Endodermal cell (in vitro differentiated cells): Measurements from ENCODE around the gene ANKRD44. TPM values are rescaled to one million over a fixed set of nuclear protein-coding genes. Genes with fewer than 3 reads are reported as not detected.

Experiments
- DNase-seq: peaks from one replicate; pipeline ENCODE4 v3.0.0-alpha.2; 2017
- H3K27ac ChIP-seq: 2 replicates; pipeline ENCODE4 v1.5.1; 2013; ENCODE audit warnings: mild to moderate bottlenecking, low read depth, low read length, moderate library complexity
- H3K27me3 ChIP-seq: 2 replicates; pipeline ENCODE4 v1.6.1; 2013; ENCODE audit warnings: mild to moderate bottlenecking, low read length, moderate library complexity; ENCODE audit not compliant: insufficient read depth, control insufficient read depth, poor library complexity, severe bottlenecking
- H3K36me3 ChIP-seq: 2 replicates; pipeline ENCODE4 v1.7.0; 2013; ENCODE audit warnings: mild to moderate bottlenecking, low read length, moderate library complexity; ENCODE audit not compliant: control insufficient read depth, insufficient read depth
- H3K4me1 ChIP-seq: one replicate; pipeline ENCODE4 v1.7.0; 2013; ENCODE audit warnings: low read length; ENCODE audit not compliant: control insufficient read depth, insufficient read depth
- H3K4me3 ChIP-seq: 2 replicates; pipeline ENCODE4 v1.5.1; 2013; ENCODE audit warnings: mild to moderate bottlenecking, low read length, moderate library complexity
- H3K9ac ChIP-seq: 2 replicates; pipeline ENCODE4 v1.6.1; 2013; ENCODE audit warnings: mild to moderate bottlenecking, low read length, moderate library complexity; ENCODE audit not compliant: poor library complexity, severe bottlenecking; ENCODE audit errors: extremely low read depth
- H3K9me3 ChIP-seq: 2 replicates; pipeline ENCODE4 v1.6.1; 2013; ENCODE audit warnings: mild to moderate bottlenecking, low read length, moderate library complexity; ENCODE audit not compliant: control insufficient read depth
- H3K27ac Mint-ChIP-seq: 2 replicates; pipeline ENCODE4 v1.8.0; 2020; ENCODE audit warnings: mixed read lengths
- H3K27me3 Mint-ChIP-seq: 2 replicates; pipeline ENCODE4 v1.8.0; 2021; ENCODE audit warnings: mild to moderate bottlenecking, mixed read lengths; ENCODE audit not compliant: insufficient read depth
- H3K36me3 Mint-ChIP-seq: 2 replicates; pipeline ENCODE4 v1.8.0; 2020; ENCODE audit warnings: low read depth, mixed read lengths
- H3K4me1 Mint-ChIP-seq: 2 replicates; pipeline ENCODE4 v1.8.0; 2020; ENCODE audit warnings: mixed read lengths
- H3K4me3 Mint-ChIP-seq: 2 replicates; pipeline ENCODE4 v1.8.0; 2020; ENCODE audit warnings: mild to moderate bottlenecking, moderate library complexity, mixed read lengths
- H3K9me3 Mint-ChIP-seq: 2 replicates; pipeline ENCODE4 v1.8.0; 2020; ENCODE audit warnings: mild to moderate bottlenecking, mixed read lengths
- CTCF ChIP-seq: fragments of 200-600 bp; sonication (generic); conservative IDR thresholded peaks from 2 replicates; pipeline ENCODE4 v1.5.0; 2021; ENCODE audit warnings: antibody characterized with exemption, mild to moderate bottlenecking
- WGBS, 2 experiments: methylation state at CpG; one replicate each; pipeline versions ENCODE4 v1.1.5 to v1.1.7; 2013; ENCODE audit warnings: missing lambda C conversion rate in 2 of 2, mixed read lengths in 1 of 2; ENCODE audit not compliant: insufficient coverage in 1 of 2, insufficient read length in 1 of 2; 5-methylcytosine and 5-hydroxymethylcytosine counted together
- total RNA-seq, 2 donors: library from RNA; stranded (reverse); fragmentation: NEBNext Ultra II Directional in 1 of 2; extraction: Animal tissue kit (Norgen Biotek cat#: 25700) in 1 of 2; gene quantifications; 2 replicates in 1 of 2; 3 replicates in 1 of 2; pipeline ENCODE4 v1.2.1, GENCODE V29; 2021

ANKRD44 gene
- total RNA-seq, 2 donors from 2014 or later: 6.2 to 10.6 TPM

DNA sequence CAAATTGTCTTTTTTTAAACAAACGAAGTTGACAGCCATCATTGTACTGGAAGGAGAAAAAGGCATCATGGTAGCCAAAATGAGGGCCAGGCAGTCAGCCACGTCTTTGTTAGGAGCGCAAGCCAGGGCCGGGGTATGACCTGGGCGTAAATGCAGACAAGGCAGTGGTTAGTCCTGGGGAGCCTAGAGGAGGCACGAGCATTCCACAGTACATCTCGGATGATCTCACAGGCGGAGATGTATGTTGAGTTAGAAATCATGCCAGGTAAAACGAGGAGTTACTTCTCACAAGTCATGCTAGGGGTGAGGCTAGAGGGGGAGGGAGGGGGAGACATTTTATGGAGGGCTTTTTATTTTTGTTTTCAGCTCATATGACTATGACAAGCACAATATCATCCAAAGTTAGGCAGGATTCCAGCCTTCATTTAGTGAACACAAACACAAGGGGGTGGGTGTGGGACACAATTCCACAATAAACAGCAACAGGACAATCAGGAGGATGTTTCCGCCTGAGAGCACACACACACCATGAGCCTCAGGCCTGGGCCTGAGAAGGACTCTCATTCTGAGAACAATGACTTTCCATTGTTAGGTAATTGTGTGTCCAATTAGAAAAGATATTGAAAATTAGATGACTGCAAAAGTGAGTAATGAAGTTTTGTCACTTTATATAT lies 319.7 kb downstream of the ANKRD44 start:
- no peak overlapping the region for H3K27ac ChIP-seq
- no peaks in the 10 kb centered on the region for H3K9me3 ChIP-seq
- H3K4me3 ChIP-seq: no peak overlapping the region
- no peaks in the 10 kb centered on the region for H3K4me1 ChIP-seq
- Mint-ChIP-seq H3K9me3 (no peaks in the 10 kb centered on the region), H3K27me3 (no peaks in the 10 kb centered on the region), H3K27ac (no peak overlapping the region), H3K4me1 (peaks cover 22% of the 10 kb centered on the region), H3K4me3 (no peak overlapping the region), H3K36me3 (no peaks in the 10 kb centered on the region)
- H3K36me3 ChIP-seq: no peaks in the 10 kb centered on the region
- no peak for TF ChIP-seq CTCF
- DNase-seq: no peak
- WGBS, 2 experiments: 92 to 96% methylated on average over 7 to 10 of the region's 10 CpGs
- H3K9ac ChIP-seq: no peak overlapping the region
- no peaks in the 10 kb centered on the region for H3K27me3 ChIP-seq

- no peak for TF ChIP-seq CTCF
- no peak overlapping the region for H3K4me3 Mint-ChIP-seq
- WGBS, 2 experiments: 86% methylated on average over 1 of the region's 1 CpG; no CpG with 5 or more reads in 1 of the 2 experiments
Measured at GRCh38 chr2:196990092-196990491, 320.5 kb downstream of the ANKRD44 start.

DNA sequence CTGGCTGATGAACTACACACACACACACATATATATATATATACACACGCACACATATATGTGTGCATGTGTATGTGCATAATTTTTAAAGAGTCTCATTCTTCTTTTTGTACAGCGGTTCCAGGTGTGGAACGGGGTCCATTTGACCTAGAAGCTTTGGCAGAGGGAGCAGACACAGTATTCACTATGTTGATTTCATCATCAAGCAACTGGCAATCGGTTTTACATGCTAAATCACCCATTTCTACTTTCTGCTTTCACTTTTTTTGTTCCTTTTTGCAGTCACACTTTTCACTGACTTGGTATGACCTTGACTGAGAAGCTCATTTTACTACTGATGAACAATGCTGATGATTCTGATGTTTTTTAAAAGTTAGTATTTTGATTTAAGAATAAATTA lies 321.1 kb downstream of the ANKRD44 start:
- Histone ChIP-seq H3K4me1 (no peaks in the 10 kb centered on the region), H3K4me3 (no peak overlapping the region), H3K36me3 (no peaks in the 10 kb centered on the region), H3K27ac (no peak overlapping the region), H3K27me3 (no peaks in the 10 kb centered on the region), H3K9ac (no peak overlapping the region), H3K9me3 (no peaks in the 10 kb centered on the region)
- WGBS, 2 experiments: 94 to 100% methylated on average over 1 to 4 of the region's 4 CpGs
- Mint-ChIP-seq H3K9me3 (no peaks in the 10 kb centered on the region), H3K27ac (no peak overlapping the region), H3K4me3 (no peak overlapping the region), H3K36me3 (no peaks in the 10 kb centered on the region), H3K27me3 (no peaks in the 10 kb centered on the region), H3K4me1 (peaks cover 22% of the 10 kb centered on the region)
- DNase-seq: no peak
- TF ChIP-seq CTCF: no peak

More at GRCh38 chr2:196990092-196990491, 320.5 kb downstream of the ANKRD44 start:
- H3K9me3 ChIP-seq: no peaks in the 10 kb centered on the region
- no peak overlapping the region for H3K27ac Mint-ChIP-seq
- no peaks in the 10 kb centered on the region for H3K36me3 ChIP-seq
- DNase-seq: no peak
- H3K9me3 Mint-ChIP-seq: no peaks in the 10 kb centered on the region
- H3K4me1 ChIP-seq: no peaks in the 10 kb centered on the region
- H3K27me3 ChIP-seq: no peaks in the 10 kb centered on the region
- H3K36me3 Mint-ChIP-seq: no peaks in the 10 kb centered on the region
- H3K4me1 Mint-ChIP-seq: peaks cover 22% of the 10 kb centered on the region
- no peak overlapping the region for H3K9ac ChIP-seq
- H3K27me3 Mint-ChIP-seq: no peaks in the 10 kb centered on the region
- no peak overlapping the region for H3K4me3 ChIP-seq
- no peak overlapping the region for H3K27ac ChIP-seq
